Endothelial cell of umbilical vein (primary cell): Measurements from ENCODE around the gene DHRS9. TPM values are rescaled to one million over a fixed set of nuclear protein-coding genes. Genes with fewer than 3 reads are reported as not detected.

Experiments
- BruUV-seq: library from RNA; stranded (reverse); fragments of 400-500 nt; replicated peaks from 2 replicates; lab custom pipeline; 2021; lab: Mats Ljungman, UMichigan
- CTCF ChIA-PET: fragments of 300-600, 350-600 bp; sonication (Branson Sonifier 250); formaldehyde crosslinking; loops from one replicate; lab custom pipeline; 2021; ENCODE audit warnings: antibody characterized with exemption, inconsistent platforms; lab: Charles Lee
- POLR2A ChIA-PET: fragments of 300-600, 350-600 bp; sonication (Branson Sonifier 250); formaldehyde crosslinking; loops from one replicate; lab custom pipeline; 2021; ENCODE audit warnings: antibody characterized with exemption, inconsistent platforms; lab: Charles Lee
- DNase-seq: peaks from one replicate; pipeline ENCODE4 v3.0.0-alpha.2; 2011; ENCODE audit warnings: low read depth, low spot score
- FAIRE-seq: peaks from 2 replicates; lab custom pipeline; 2011; peaks lifted over from hg19 to GRCh38; lab: Jason Lieb, UNC
- H2AFZ ChIP-seq: 2 replicates; pipeline ENCODE4 v1.6.0; 2012; ENCODE audit warnings: low read depth, low read length, control low read depth, inconsistent platforms
- H3K27ac ChIP-seq: 2 replicates; pipeline ENCODE4 v1.5.1; 2011; ENCODE audit warnings: low read depth, mild to moderate bottlenecking, control low read depth, low read length, moderate library complexity; ENCODE audit not compliant: insufficient read depth
- H3K27me3 ChIP-seq, 2 experiments: 2 replicates each; pipeline versions ENCODE4 v1.6.0 to v1.6.1; 2011; ENCODE audit warnings: low read length in 2 of 2, mixed read lengths in 1 of 2; ENCODE audit not compliant: control insufficient read depth in 2 of 2, insufficient read depth in 2 of 2
- H3K36me3 ChIP-seq, 2 experiments: 2 replicates in 1 of 2; 3 replicates in 1 of 2; pipeline ENCODE4 v1.5.1; 2011; ENCODE audit warnings: low read length in 2 of 2, mild to moderate bottlenecking in 1 of 2, moderate library complexity in 1 of 2; ENCODE audit not compliant: control insufficient read depth in 2 of 2, insufficient read depth in 2 of 2; ENCODE audit errors: extremely low read depth in 1 of 2
- H3K4me1 ChIP-seq: 3 replicates; pipeline ENCODE4 v1.5.1; 2011; ENCODE audit warnings: mild to moderate bottlenecking, low read length; ENCODE audit not compliant: control insufficient read depth, insufficient read depth; ENCODE audit errors: extremely low read depth
- H3K4me2 ChIP-seq: 2 replicates; pipeline ENCODE4 v1.6.1; 2011; ENCODE audit warnings: low read length, control low read depth, mixed read lengths; ENCODE audit not compliant: insufficient read depth
- H3K4me3 ChIP-seq, 3 experiments: fragments of 200-600 bp in 1 of 3; sonication (generic), shearing (Covaris generic) in 1 of 3; replicated peaks in 1 of 3; 2 replicates each; pipeline ENCODE4 v1.5.1; 2011 to 2016; ENCODE audit warnings: control low read depth in 3 of 3, low read length in 3 of 3, mild to moderate bottlenecking in 2 of 3, inconsistent platforms in 1 of 3, low read depth in 1 of 3, moderate library complexity in 1 of 3; ENCODE audit not compliant: insufficient read depth in 1 of 3
- H3K79me2 ChIP-seq: 2 replicates; pipeline ENCODE4 v1.6.0; 2012; ENCODE audit warnings: low read length, inconsistent platforms; ENCODE audit not compliant: control insufficient read depth, insufficient read depth
- H3K9ac ChIP-seq: replicated peaks from 2 replicates; pipeline ENCODE3; 2011; ENCODE audit warnings: low read length, control low read depth; ENCODE audit not compliant: insufficient read depth; ENCODE audit errors: extremely low read depth
- H3K9me1 ChIP-seq: replicated peaks from 3 replicates; pipeline ENCODE4 v1.6.0; 2011; ENCODE audit warnings: mild to moderate bottlenecking, low read length; ENCODE audit not compliant: control insufficient read depth, insufficient read depth; ENCODE audit errors: extremely low read depth
- H3K9me3 ChIP-seq: replicated peaks from 2 replicates; pipeline ENCODE4 v1.5.1; 2012; ENCODE audit warnings: low read length, inconsistent platforms; ENCODE audit not compliant: control insufficient read depth, insufficient read depth
- H4K20me1 ChIP-seq: replicated peaks from 2 replicates; pipeline ENCODE3; 2011; ENCODE audit warnings: mild to moderate bottlenecking, low read length; ENCODE audit not compliant: control insufficient read depth, insufficient read depth; ENCODE audit errors: extremely low read depth
- EZH2 ChIP-seq: IDR thresholded peaks from 2 replicates; pipeline ENCODE4 v1.6.1; 2012; ENCODE audit warnings: borderline replicate concordance, low read depth, mild to moderate bottlenecking, moderate library complexity, low read length, inconsistent platforms; ENCODE audit not compliant: severe bottlenecking
- GATA2 ChIP-seq: IDR thresholded peaks from 2 replicates; pipeline ENCODE4 v1.7.0; 2011; ENCODE audit warnings: low read depth, mild to moderate bottlenecking, moderate library complexity, mixed read lengths, low read length; ENCODE audit not compliant: insufficient read length, insufficient read depth
- JUN ChIP-seq: IDR thresholded peaks from 2 replicates; pipeline ENCODE4 v1.6.1; 2011; ENCODE audit warnings: borderline replicate concordance, low read depth; ENCODE audit not compliant: insufficient read length, insufficient read depth
- MAX ChIP-seq: IDR thresholded peaks from 2 replicates; pipeline ENCODE4 v1.6.1; 2011; ENCODE audit not compliant: insufficient read depth, insufficient read length
- MYC ChIP-seq: IDR thresholded peaks from one replicate; pipeline ENCODE4 v1.6.1; 2011; ENCODE audit warnings: mild to moderate bottlenecking, low read depth, low read length
- POLR2A ChIP-seq: IDR thresholded peaks from 2 replicates; pipeline ENCODE4 v1.6.1; 2012; ENCODE audit warnings: low read depth, mild to moderate bottlenecking, control low read depth, low read length
- POLR2AphosphoS5 ChIP-seq: IDR thresholded peaks from 2 replicates; pipeline ENCODE4 v1.6.1; 2012; ENCODE audit warnings: low read depth, mild to moderate bottlenecking, control low read depth, low read length, moderate library complexity; ENCODE audit not compliant: insufficient read depth
- dilution Hi-C: fragments of 300-500 bp; cut with MboI; formaldehyde crosslinking; loops from one replicate; pipeline ENCODE4 v1.15.0; 2019; ENCODE audit warnings: low sequenced_read_pairs; ENCODE audit not compliant: extremely low pct_ligation_motif_present
- intact Hi-C: fragments of 100-400 bp; cut with micrococcal nuclease; formaldehyde crosslinking; loops from one replicate; pipeline ENCODE4 v1.10.0; 2022
- polyA plus RNA-seq, 4 experiments: library from polyadenylated mRNA; depleted of rRNA in 3 of 4; stranded (reverse) in 3 of 4; unstranded in 1 of 4; fragments of >200 nt; gene quantifications; 2 replicates each; pipeline versions ENCODE4 v1.2.1 to v1.2.3, GENCODE V29; 2011 to 2012; ENCODE audit warnings: missing spikeins in 1 of 4
- total RNA-seq: library from RNA; stranded (reverse); gene quantifications from 2 replicates; pipeline ENCODE4 v1.2.3, GENCODE V29; 2021
- TF ChIP-seq, protein P1 (sequence below), 2 donors: IDR thresholded peaks; 1 replicate in 1 of 2; 2 replicates in 1 of 2; pipeline ENCODE4 v1.5.1; 2011; ENCODE audit warnings: low read length in 2 of 2, mild to moderate bottlenecking in 2 of 2, moderate library complexity in 2 of 2, control low read depth in 1 of 2, inconsistent platforms in 1 of 2, low read depth in 1 of 2; ENCODE audit not compliant: insufficient read depth in 1 of 2; ENCODE audit errors: extremely low read depth in 1 of 2

The DHRS9 gene
- total and polyA plus RNA-seq, 2 donors (not counting 3 experiments of a cell fraction or from before 2014, with no cell fraction given), result 0.40 TPM; not detected in 1

- no peak overlapping the region for H3K9ac ChIP-seq
- no peak overlapping the region for H3K27ac ChIP-seq
- ChIA-PET POLR2A (no interaction called here), CTCF (interaction anchor here (0.9 to 1.4 kb wide), 2 partner anchors 10 to 44 kb away, joined by 5 read pairs; no protein-coding TSS in a partner anchor)
- H3K79me2 ChIP-seq, result no peaks in the 10 kb centered on the region
- TF ChIP-seq JUN (no peak), MAX (no peak), EZH2 (no peak), POLR2A (no peak), POLR2AphosphoS5 (no peak), GATA2 (no peak), MYC (no peak)
- TF ChIP-seq, protein P1, sequence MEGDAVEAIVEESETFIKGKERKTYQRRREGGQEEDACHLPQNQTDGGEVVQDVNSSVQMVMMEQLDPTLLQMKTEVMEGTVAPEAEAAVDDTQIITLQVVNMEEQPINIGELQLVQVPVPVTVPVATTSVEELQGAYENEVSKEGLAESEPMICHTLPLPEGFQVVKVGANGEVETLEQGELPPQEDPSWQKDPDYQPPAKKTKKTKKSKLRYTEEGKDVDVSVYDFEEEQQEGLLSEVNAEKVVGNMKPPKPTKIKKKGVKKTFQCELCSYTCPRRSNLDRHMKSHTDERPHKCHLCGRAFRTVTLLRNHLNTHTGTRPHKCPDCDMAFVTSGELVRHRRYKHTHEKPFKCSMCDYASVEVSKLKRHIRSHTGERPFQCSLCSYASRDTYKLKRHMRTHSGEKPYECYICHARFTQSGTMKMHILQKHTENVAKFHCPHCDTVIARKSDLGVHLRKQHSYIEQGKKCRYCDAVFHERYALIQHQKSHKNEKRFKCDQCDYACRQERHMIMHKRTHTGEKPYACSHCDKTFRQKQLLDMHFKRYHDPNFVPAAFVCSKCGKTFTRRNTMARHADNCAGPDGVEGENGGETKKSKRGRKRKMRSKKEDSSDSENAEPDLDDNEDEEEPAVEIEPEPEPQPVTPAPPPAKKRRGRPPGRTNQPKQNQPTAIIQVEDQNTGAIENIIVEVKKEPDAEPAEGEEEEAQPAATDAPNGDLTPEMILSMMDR (IDR thresholded peaks at IDR 0.05; ENCODE audit: extremely low read depth in 1 of 2, insufficient read depth in 1 of 2, low read depth in 1 of 2, low read length in 2 of 2), result no peak
- BruUV-seq, result no TSS peak
- FAIRE-seq, result no peak
- no peaks in the 10 kb centered on the region for H3K9me3 ChIP-seq
- no peaks in the 10 kb centered on the region for H4K20me1 ChIP-seq
- H3K4me3 ChIP-seq, result no peak overlapping the region
- peaks cover 5% of the 10 kb centered on the region for H3K4me1 ChIP-seq
- dilution Hi-C loops, result no loop called here
- no peak overlapping the region for H2AFZ ChIP-seq
- H3K27me3 ChIP-seq, result no peaks in the 10 kb centered on the region
- H3K36me3 ChIP-seq, result no peaks in the 10 kb centered on the region
- no peak for DNase-seq
- no peaks in the 10 kb centered on the region for H3K9me1 ChIP-seq
- no peak overlapping the region for H3K4me2 ChIP-seq
- intact Hi-C loops, result no loop called here
Measured at GRCh38 chr2:169065864-169066517, 3.4 kb upstream of the DHRS9 start.
